ENCODE results near the gene RAPGEF5.

- TF ChIP-seq CTCF (IDR thresholded peaks at IDR 0.05 in 8 of 11, conservative IDR thresholded peaks at IDR 0.05 in 3 of 11) (no peak), POLR2AphosphoS5 (IDR thresholded peaks at IDR 0.05) (no peak), POLR2A (IDR thresholded peaks at IDR 0.05) (no peak)
These were observed 118.3 kb downstream of the RAPGEF5 start for GRCh38 chr7:22238354-22239311.
